ENCODE results near the gene WDR1.

Gene WDR1

DNA sequence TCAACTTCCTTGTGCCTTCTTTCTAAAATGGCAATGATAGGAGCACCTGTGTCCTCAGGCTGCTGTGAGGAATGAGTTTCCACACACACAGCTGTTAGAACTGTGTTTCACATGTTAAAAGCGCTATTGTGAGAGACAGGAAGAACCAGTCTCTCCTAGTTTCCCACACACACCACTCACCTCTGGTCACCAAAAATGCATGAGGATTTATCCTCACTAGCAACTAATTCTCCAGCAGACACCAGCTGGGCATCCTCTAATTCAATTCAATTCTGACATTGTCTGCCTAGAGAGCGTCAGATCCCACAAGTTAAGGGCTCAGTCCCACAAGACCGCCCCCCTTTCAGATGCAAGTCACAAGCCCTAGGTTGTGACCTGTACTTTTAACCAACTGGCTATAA, 66.3 kb downstream of the WDR1 start:
- H3K4me3 ChIP-seq (ENCODE audit: low read depth, low read length): no peak overlapping the region

DNA sequence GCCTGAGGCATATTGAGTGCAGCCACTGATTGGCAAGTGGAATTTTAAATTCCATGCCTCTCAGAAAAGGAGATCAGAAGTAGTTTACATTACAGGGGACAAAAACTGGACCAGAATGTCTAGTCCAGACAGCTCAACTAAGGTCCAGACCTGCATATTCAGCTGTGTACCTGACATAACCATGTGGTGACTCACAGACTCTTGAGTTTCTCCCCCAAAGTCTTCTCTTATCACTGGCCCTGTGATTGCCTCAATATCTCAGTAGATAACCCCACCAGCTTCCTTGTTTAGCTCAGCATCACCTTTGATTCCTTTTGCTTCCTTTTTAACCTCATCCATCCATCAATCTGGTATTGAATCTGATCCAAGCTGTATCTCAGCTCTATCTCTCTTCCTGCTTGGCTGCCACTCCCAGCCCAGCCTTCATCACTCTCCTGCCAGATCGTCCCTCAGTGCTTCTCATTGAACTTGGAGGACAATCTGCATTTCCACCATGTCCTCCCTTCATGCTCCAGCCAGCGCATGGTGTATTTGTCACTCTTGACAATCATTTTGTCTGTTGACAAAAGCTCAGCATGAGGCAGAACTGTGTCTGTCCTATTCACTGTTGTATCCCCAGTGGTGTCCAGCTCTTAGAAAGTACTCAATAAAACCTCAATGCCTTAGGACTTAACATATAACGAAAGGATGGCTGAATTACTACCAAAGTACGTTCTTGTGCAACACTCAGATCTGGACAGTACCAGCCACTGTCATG, 67.5 kb downstream of the WDR1 start:
- H3K4me3 ChIP-seq (ENCODE audit: low read depth, low read length): no peak overlapping the region

DNA sequence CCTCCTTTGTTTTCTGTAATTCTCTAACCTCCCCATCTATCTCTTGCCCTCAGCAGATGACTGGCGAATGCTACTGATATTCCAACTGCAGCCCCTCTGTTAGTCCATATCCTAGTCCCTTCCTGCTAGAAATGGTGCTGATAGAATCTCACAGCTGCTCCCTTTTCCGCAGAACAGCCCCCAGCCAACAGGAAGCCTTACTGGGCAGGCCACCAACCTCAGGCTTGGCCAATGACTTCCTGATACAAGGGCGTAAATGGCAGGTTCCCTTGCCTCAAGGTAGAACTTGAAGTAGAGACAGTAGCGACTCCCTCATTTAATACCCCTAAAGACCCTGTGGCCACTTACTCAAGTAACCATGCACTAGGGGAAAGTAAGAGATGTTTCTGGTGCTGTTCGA, 68.6 kb downstream of the WDR1 start:
- H3K4me3 ChIP-seq (ENCODE audit: low read depth, low read length): no peak overlapping the region

DNA sequence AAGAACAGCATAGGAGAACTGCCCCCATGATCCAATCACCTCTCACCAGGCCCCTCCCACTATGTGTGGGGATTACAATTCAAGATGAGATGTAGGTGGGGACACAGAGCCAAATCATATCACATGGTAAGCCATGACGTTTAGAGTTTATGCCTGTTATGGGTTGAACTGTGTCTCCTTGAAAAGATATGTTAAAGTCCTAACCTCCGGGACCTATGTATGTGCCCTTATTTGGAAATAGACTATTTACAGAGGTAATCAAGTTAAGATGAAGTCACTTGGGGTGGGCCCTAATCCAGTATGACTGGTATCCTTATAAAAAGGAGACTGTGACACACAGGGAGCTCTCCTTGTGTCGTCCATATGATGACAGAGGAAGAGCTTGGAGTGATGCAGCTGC, 70.1 kb downstream of the WDR1 start:
- H3K4me3 ChIP-seq (ENCODE audit: low read depth, low read length): no peak overlapping the region

DNA sequence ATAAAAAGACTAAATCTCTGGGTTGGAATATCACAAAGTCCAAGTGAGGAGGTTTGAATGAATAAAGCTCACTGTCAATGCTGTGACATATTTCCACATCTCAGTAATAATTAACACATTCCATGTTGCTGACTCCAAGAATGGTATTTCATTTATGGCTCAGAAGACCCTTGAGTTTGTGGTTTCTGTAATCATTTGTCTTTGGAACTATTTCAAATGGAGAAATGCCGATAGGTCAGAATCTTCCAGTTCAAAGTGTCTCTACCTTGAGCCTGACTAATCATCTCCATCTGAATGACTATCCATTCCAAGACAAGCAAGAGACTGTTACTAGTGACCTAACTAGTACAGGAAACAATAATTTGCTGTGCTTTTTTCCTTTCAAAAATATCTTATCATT, 71.1 kb downstream of the WDR1 start:
- H3K4me3 ChIP-seq (ENCODE audit: low read depth, low read length): no peak overlapping the region

DNA sequence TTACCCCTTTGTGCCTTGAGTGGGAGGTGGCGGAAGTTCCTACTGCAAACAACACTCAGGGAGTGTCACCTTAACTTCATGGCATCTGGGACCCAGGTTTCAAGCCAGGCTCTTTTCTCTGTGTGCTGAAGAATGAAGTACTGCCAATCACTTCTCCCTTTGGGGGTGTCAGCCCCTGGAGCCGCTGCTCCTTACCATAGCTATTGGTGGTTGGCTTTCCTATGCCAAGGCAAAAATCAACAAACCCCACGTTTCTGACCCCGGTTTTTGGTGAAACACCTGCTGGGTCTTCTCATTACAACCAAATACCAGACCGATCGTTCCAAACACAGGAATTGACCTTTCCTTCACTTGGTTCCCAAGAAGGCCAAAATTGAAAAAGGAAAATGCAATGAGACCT, 75.6 kb downstream of the WDR1 start:
- H3K4me3 ChIP-seq (ENCODE audit: low read depth, low read length): no peak overlapping the region

DNA sequence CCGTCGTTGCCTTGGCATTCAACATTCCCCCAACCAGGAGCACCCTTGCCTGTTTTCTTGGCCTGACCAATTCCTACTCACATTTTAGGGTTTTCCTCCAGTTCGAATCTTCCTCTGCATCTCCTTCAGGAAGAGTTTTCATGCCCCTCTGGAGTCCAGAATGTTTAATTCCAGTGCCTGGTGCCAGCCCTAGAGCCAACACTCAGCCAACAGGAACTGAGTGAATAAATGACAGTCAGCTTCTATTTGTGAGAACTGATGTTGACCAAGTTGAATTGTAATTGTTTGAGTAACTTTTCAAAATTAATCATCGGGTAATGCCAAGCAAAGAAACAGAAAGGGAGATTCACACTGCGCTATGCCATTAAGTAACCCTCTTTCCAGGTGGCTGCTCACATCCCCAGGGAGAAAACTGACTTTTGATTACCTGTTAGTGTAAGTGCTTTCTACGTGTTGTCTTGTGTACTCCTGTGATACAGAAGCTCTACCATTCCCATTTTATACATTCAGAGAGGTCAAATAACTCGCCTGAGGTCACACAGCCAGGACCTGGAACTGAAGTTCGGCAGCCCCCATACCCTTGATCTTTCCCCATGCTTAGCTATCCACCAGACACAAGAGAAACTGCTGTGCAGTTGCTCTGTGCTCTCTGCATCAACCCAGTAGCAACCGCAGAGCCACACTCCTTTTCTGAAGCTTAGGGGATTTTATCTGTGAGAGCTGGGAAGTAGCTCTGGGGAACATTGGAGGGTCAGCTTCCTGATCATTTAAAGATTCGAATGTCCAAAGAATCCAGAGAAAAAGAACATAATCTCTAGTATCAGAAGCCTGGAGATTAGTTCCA, 76.3 kb downstream of the WDR1 start:
- H3K4me3 ChIP-seq (ENCODE audit: low read depth, low read length): no peak overlapping the region

DNA sequence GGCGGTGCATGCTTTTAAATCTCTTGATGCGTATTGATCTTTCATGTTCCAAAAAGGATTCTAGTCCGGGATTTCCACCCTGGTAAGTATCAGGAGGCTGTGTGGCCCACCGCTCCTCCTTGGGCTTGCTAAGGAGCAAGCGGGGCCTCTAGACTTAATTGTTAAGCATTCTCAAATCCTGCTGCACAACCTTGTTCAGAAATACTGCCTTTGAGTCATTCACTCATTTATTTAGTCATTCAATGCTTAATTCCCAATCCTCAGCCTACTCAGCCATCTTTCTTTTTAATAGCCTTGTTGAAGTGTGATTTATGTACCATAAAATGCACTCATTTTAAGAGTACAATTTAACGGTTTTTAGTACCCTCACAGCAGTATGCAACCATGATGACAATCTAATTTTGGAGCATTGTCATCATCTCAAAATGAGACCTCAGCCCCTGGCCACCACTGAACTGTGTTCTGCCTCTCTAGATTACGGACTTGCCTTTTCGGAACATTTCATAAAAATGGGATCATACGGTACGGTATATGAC, 79.7 kb downstream of the WDR1 start:
- H3K4me3 ChIP-seq (ENCODE audit: low read depth, low read length): no peak overlapping the region

DNA sequence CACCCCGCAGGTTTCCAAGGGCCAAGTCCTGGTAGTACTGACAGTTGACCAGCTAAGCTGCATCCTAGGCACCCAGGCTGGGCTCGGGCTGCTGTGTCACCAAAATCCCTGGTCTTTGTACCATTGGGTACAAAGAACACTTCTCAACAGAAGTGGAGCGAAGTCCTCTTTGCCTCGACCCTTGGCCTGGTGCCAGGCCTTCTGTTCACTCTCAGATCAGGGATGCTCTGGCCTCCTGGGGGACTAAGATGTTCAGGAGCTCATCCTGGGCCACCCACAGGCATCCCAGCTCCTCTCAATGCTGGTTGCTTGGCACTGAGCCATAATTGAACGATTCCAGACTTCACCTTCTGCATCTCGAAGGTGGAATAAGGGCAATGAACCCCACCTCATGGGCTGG, 81.5 kb downstream of the WDR1 start:
- H3K4me3 ChIP-seq (ENCODE audit: low read depth, low read length): no peak overlapping the region

DNA sequence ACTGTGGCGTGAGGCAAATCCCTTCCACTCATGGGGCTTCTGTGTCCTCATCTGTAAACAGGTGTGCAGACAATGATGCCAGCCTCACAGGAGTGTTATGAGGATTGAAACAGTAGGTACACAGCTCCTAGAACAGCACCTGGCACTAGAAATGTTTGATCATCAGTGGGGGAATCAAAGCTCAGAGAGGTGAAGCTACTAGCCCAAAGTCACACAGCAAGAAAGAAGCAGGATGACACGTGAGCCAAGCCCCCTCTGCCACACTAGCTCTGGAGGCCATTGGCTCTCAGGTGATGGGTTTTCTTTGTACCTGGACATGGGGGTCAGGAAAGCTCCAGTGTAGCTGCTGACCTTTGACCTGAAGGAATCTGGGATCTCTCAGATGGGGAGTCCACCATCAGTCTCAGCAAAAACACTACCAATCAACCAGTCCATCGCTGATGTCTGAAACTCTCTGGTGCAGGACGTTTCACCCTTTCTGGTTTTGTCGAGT, 81.9 kb downstream of the WDR1 start:
- no peak overlapping the region for H3K4me3 ChIP-seq (ENCODE audit: low read depth, low read length)

DNA sequence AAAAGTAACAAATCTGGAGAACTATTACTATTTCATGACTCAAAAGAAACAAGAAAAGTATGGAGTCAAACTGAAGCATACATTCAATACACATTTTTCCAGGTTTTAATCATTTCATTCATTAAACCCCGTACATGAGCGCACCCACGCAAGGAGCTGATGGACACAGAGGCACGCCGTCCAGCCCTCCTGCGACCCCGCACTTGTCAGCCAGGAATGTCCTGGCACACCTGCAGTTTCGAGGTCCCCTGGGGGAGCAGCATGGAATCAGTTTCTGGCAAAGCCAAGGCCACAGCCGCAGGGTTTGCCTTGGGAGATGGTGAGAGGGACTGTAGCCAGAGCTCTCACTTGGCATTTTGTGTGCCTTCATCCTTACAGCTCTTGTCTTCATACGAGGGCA, 82.5 kb downstream of the WDR1 start:
- H3K4me3 ChIP-seq (ENCODE audit: low read depth, low read length): no peak overlapping the region

DNA sequence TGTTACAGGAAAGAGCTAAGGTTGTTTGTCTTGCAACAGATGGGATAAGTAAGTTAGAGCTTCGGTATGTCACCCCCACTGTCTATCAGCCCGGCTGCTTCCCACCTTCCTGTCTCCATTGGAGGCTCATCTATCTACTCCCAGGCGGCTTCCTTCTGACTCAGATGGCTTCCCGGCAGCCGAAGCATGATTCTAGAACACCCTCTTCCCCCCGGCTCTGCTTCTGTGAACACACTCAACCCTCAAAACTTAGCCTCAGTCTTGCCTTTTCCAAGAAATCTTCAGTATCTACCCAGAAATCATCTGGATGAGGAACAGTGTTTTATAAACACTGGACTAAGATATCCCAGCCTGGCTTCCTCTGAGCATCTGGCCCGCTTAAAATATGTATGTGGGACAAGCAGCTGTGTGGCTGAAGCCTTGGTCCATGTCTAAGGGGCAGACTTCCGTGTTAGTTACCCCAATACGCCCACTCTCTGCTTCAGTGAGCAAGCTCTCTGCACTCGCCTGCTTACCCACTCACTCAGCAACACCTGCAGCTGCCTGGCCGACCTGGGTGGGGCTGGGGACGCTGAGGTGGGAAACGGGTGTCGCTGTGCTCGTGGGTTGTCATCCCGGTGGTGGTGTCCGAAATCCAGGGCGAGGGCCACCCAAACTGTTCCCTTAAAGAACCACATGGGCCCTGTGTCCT, 83.3 kb downstream of the WDR1 start:
- H3K4me3 ChIP-seq (ENCODE audit: low read depth, low read length): no peak overlapping the region

DNA sequence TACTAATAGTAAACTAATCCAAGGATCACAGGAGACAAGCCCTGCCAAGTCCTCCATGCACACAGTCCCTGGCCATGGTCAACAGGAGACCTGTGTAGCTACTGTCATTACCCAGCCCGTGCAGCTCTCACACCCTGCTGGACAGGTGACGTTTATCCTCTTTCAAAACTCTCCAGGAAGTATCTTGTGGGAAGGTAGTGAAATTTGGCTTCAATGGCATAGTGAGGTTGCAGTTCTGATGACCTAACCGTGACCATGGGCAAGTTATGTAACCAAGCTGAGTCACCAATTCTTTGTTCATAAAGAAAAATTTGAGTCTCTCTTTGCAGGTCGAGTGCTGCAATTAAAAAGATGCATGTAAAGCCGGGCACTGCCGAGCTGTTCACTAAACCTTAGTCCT, 84.0 kb downstream of the WDR1 start:
- H3K4me3 ChIP-seq (ENCODE audit: low read depth, low read length): no peak overlapping the region

DNA sequence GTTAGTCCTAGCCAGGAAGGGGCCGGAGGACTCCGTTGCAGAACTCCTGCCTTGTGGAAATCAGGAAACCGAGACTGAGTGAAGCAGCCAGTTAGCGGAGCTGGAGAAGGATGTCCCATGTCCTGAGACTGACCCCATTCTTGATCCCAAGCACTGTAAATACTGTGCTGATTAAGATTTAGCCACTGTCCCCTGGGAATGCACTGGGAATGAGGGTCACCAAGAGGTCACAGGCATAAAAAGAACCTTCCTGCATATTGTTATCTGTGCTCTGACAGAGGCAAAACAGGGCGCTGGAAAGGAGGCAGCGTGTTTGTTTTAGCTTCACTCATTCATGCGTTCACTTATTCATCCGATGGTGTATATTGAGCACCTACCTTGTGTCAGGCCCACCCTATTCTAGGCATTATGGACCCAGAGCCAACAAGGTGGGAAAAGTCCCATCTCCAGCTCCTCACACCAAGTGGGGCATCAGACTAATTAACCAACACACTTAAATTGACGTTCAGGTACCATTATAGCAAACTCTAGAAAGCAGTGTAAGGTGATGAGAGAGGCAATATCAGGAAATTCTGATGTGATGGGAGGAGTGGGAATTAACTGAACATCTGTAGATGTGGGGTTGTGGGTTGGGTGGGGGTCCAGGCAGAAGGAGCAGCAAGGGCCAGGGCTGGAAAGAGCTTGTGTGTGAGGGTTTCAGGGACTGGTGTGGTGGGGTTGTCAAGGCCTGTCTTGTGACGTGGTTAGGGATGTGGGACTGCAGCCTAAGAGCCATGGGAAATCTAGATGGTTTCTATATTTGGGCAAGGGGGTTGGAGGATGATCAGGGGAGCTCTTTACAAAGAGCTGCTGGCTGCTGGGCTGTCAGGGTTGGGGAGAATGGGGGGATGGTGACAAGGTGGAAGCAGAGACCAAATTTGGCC, 84.7 kb downstream of the WDR1 start:
- H3K4me3 ChIP-seq (ENCODE audit: low read depth, low read length): no peak overlapping the region

DNA sequence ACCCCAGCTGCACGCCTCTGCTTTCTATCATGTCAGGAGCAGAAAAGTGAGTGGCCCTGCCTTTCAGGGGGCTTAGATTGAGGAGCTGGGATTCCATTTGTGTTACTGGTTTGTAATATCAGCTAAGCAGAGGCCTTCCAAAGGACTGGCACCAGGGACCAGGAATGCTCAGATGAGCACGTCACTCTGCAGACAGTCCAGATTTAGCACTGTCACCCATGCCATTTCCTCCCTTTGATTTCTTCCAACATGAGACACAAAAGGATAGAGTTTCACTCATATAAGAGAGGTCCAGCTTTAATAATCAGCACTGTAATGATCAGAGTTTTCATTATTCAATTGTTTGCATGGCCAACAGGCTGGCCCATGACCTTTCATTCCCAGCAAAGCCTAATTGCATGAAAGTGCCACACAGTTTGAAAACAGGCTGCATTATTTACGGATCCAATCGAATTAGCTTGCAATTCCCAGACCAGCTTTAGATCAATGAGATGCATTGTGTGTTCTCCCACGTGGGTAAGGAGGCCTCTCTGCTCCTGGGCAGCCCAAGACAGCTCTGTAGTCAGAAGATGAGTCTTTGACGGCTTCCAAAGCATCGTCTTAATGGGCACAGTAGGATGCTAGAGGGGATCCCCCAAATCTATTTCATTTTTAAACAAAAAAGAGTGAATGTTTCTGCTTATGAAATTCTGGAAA, 85.5 kb downstream of the WDR1 start:
- H3K4me3 ChIP-seq (ENCODE audit: low read depth, low read length): no peak overlapping the region

DNA sequence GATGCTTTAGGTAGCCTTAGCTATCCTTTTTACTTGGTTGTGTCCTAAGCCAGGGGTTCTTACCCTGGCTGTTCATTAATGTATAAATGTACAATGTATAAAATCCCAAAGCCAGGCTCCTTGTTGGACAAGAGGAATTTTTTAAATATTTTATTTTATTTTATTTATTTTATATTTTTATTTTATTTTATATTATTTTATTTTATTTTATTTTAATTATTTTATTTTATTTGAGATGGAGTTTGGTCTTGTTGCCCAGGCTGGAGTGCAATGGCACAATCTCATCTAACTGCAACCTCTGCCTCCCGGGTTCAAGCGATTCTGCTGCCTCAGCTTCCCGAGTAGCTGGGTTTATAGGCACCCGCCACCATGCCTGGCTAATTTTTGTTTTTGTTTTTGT, 87.2 kb downstream of the WDR1 start:
- H3K4me3 ChIP-seq (ENCODE audit: low read depth, low read length): no peak overlapping the region

DNA sequence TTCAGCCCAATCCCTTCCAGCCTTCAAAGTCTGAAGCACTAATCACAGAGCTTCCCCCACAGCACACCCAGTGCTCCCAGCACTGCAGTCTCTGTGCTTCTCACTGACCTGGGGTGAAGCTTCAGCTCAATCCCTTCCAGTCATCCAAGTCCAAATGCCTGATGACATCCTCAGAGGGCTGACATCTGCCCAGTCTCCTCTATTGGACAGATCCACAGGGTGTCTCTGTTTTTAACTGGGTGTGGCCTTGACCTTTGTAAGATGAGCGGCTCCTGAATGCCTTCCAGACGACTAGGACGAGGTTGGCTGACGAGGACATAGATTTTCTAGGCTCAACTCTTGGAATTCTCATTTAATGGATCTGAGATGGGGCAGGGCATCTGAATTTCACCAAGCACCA, 87.7 kb downstream of the WDR1 start:
- H3K4me3 ChIP-seq (ENCODE audit: low read depth, low read length): no peak overlapping the region

DNA sequence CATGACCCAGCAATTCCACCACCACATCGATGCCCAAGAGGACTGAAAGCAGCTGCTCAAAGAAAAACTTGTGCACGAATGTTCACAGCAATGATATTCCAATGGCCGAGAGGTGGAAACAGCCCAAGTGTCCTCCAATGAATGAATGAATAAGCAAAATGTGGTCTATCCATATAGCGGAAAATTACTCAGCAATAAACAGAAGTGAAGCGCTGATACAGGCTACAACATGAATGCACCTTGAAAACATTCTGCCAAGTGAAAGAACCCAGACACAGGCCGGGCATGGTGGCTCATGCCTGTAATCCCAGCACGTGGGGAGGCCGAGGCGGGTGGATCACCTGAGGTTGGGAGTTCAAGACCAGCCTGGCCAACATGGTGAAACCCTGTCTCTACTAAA, 90.1 kb downstream of the WDR1 start:
- H3K4me3 ChIP-seq (ENCODE audit: low read depth, low read length): no peak overlapping the region

DNA sequence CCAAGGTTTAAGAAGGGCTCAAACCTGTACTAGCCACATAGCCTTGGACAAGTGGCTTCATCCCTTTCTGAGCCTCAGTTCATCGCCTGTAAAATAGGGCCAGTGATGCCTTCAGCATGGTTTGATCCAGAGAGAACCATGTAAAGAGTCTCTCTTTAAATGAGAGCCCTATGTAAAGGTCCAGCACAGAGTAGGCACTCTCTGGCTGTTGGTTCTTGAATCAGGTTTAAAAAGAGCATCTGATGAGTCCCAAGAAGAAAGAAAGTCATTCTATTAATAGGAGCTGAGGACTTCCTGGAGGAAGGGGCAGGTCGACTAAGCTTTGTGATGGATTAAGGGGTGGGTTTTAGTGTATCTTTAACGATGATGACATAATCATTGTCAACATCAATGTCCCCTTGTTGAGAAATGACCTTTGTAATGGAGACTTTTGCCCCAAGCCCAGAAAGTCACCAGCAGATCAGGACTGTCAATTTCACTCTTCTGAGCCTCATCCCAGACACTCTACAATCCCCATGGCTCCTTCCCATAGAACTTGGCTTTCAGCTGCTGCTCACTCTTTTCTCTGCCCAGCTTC, 91.3 kb downstream of the WDR1 start:
- H3K4me3 ChIP-seq (ENCODE audit: low read depth, low read length): no peak overlapping the region
